Measurements from ENCODE around the gene MLPH.
A peak's percentile ranks its signal among the peaks of the same experiment; 100 is the strongest.

The MLPH gene

DNA sequence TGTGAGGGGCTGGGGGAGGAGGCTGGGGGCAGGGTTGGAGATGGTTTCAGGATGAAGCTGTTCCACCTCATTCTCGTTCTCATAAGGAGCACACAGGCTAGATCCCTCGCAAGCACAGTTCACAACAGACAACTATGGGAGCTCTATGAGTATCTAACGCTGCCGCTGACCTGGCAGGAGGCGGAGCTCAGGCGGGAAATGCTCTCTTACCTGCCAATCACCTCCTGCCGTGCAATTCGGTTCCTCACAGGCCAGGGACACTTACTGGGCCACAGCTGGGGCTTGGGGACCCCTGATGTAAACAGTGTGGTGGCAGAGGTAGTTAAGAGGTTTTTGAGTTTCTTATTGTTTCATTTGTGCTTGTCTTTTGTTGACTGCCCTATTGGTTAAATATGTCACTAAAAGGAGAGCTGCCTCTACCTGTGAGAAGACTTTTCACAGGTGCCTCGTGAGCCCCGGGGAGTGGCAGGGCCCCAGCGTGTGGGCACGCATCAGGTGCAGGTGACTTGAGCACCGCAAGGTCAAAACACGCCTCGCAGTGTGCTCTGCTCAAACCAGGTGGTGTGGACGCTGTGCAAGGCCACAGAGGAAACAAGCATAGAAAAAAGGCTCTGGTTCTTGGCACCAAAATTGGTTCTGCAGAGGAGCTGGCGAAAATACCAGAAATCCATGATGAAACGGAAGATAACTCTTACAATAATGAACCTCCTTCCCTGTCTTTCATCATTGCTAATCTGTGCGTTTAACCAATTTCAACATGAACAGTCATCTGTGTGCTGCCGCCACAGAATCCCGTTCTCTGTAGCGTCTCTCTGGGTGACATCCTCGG, 10.2 kb downstream of the MLPH start:
- no peak for DNase-seq (ENCODE audit: low read depth)
- TF ChIP-seq, protein P1, sequence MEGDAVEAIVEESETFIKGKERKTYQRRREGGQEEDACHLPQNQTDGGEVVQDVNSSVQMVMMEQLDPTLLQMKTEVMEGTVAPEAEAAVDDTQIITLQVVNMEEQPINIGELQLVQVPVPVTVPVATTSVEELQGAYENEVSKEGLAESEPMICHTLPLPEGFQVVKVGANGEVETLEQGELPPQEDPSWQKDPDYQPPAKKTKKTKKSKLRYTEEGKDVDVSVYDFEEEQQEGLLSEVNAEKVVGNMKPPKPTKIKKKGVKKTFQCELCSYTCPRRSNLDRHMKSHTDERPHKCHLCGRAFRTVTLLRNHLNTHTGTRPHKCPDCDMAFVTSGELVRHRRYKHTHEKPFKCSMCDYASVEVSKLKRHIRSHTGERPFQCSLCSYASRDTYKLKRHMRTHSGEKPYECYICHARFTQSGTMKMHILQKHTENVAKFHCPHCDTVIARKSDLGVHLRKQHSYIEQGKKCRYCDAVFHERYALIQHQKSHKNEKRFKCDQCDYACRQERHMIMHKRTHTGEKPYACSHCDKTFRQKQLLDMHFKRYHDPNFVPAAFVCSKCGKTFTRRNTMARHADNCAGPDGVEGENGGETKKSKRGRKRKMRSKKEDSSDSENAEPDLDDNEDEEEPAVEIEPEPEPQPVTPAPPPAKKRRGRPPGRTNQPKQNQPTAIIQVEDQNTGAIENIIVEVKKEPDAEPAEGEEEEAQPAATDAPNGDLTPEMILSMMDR (IDR thresholded peaks at IDR 0.05; ENCODE audit: control insufficient read depth, extremely low read depth, insufficient read depth), result no peak
- H3K4me3 ChIP-seq (ENCODE audit: low read depth, low read length), result no peak overlapping the region

DNA sequence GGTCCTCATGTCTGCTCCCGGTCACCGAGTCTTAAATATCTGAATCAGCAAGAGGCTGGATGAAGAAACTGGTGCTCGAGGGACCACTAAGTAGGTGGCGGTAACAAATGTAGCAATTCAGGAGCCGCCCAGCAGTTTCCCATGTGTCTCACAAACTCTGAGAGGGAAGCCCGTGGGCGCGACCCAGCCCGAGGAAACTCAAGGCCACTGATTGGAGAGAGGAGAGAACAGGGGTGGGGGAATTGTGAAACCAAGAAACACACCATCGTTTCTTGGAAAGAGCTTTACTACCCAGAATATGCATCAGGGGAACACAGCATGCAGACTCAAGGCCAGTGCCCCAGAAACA, 10.8 kb downstream of the MLPH start:
- TF ChIP-seq, protein P1 (IDR thresholded peaks at IDR 0.05; ENCODE audit: control insufficient read depth, extremely low read depth, insufficient read depth), result no peak
- H3K4me3 ChIP-seq (ENCODE audit: low read depth, low read length), result no peak overlapping the region
- DNase-seq (ENCODE audit: low read depth), result no peak

- DNase-seq (ENCODE audit: low read depth), result no peak
- TF ChIP-seq, protein P1 (IDR thresholded peaks at IDR 0.05; ENCODE audit: control insufficient read depth, extremely low read depth, insufficient read depth), result no peak
Observed at GRCh38 chr2:237498341-237498740, 11.3 kb downstream of the MLPH start.

DNA sequence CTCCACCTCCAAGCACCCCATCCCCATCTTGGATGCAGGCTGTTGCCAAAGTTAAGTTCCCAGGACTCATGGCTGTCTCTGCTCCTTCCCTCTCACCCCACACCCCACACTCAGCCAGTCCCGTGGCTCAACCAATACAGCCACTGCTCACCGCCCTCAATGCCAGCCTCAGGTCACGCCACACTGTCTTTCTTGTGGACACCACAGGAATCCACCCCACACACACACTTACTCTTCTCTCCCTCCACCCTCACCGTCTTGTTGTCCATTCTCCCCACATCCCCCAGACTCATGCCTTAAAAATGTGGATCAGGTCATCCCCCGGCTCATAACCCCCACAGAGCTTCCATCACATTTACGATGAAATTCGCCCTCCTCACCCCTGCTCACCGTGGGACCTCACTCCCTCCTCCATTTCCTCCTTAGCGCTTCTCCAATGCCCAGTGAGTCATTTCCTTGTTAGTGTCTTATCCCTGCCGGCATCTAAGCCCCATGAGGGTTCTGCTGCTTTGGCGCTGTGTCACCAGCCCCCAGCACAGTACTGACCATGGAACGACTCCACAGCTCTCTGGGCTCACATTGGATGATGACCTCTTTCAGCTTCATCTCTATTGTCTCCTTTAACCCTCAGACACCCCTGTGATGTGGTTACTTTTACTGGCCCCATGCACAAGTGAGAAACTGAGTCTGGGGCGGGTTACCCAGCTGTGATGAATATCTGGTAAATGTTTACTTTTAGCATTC, 13.8 kb downstream of the MLPH start:
- DNase-seq (ENCODE audit: low read depth), result no peak
- H3K4me3 ChIP-seq (ENCODE audit: low read depth, low read length), result no peak overlapping the region
- TF ChIP-seq, protein P1 (IDR thresholded peaks at IDR 0.05; ENCODE audit: control insufficient read depth, extremely low read depth, insufficient read depth), result no peak

More at GRCh38 chr2:237498341-237498740, 11.3 kb downstream of the MLPH start:
- no peak overlapping the region for H3K4me3 ChIP-seq (ENCODE audit: low read depth, low read length)

DNA sequence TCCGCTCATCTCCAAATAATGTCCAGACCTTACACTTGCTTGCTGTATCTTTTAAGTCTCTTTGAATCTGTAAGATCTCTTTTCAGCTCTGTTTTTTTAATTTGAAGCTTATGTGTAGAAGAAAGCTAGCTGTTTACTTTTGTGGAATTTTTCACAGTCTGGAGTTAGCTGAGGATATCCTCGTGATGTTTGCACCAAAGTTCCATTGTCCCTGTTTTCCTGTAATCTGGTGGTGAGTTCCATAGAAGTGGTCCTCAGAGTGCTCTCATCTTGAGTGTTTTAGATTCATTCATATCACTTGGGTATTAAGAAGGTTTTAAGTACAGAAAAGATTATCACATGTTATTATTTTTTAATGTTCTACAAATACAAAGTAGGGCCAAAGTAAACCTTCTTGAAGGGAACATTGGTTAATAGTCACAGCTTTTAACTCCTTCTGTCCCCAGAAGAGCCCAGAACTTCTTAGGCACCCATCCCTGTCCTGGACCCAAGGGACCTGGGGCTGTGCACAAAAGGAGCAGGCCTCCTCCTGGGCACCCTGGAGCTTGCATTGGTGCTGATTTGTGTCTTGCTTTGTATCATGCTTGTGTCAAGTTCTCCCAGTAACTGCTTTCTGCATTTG, 15.0 kb downstream of the MLPH start:
- TF ChIP-seq, protein P1 (IDR thresholded peaks at IDR 0.05; ENCODE audit: control insufficient read depth, extremely low read depth, insufficient read depth), result no peak
- peak; percentile 74 for DNase-seq (ENCODE audit: low read depth)
- peak overlapping the region; percentile 36 for H3K4me3 ChIP-seq (ENCODE audit: low read depth, low read length)

DNA sequence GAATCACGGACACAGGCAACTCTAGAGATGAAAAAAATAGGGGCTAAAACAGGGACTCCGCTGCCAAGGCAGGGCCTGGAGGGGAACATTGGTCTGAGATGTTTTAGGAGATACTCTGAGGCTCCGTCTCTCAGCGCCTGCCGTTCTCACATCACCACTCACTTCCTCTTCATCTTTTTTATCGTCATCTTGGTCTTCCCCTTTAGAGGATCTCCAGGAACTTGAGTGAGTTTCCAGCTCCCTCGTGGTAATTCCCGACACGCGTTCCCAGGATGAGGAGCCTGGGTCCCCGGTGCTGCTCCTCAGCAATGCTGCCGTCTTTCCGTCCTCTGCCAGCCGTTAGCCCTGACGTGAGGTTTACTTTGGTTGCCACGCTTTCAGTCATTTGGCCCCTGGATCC, 16.1 kb downstream of the MLPH start:
- TF ChIP-seq, protein P1 (IDR thresholded peaks at IDR 0.05; ENCODE audit: control insufficient read depth, extremely low read depth, insufficient read depth), result no peak
- no peak overlapping the region for H3K4me3 ChIP-seq (ENCODE audit: low read depth, low read length)
- no peak for DNase-seq (ENCODE audit: low read depth)
